Liver (tissue), 9 donors: ENCODE data around the gene AFF2. TPM values are rescaled to one million over a fixed set of nuclear protein-coding genes. Genes with fewer than 3 reads are reported as not detected.

Experiments
- DNase-seq: peaks from one replicate; pipeline ENCODE4 v3.0.0-alpha.2; 2017; ENCODE audit warnings: low spot score
- H3K27ac ChIP-seq, 2 donors: one replicate each; pipeline ENCODE4 v1.7.0; 2013; ENCODE audit warnings: inconsistent platforms in 2 of 2, low read length in 2 of 2, control low read depth in 1 of 2, low read depth in 1 of 2, mild to moderate bottlenecking in 1 of 2
- H3K27me3 ChIP-seq, 4 donors: one replicate each; pipeline versions ENCODE4 v1.6.1 to v1.7.0; 2013; ENCODE audit warnings: low read length in 3 of 4, inconsistent platforms in 1 of 4, mild to moderate bottlenecking in 1 of 4, moderate library complexity in 1 of 4; ENCODE audit not compliant: control insufficient read depth in 4 of 4, insufficient read depth in 4 of 4
- H3K36me3 ChIP-seq, 4 donors: one replicate each; pipeline versions ENCODE4 v1.6.1 to v1.7.0; 2013; ENCODE audit warnings: low read length in 3 of 4, mild to moderate bottlenecking in 3 of 4, low read depth in 1 of 4, moderate library complexity in 1 of 4; ENCODE audit not compliant: control insufficient read depth in 4 of 4, insufficient read depth in 3 of 4
- H3K4me1 ChIP-seq, 4 donors: one replicate each; pipeline versions ENCODE4 v1.6.1 to v1.7.0; 2013; ENCODE audit warnings: low read length in 3 of 4, mild to moderate bottlenecking in 3 of 4, moderate library complexity in 1 of 4; ENCODE audit not compliant: control insufficient read depth in 4 of 4, insufficient read depth in 4 of 4
- H3K4me3 ChIP-seq, 3 donors: one replicate each; pipeline versions ENCODE4 v1.6.1 to v1.7.0; 2013; ENCODE audit warnings: low read length in 3 of 3, control low read depth in 1 of 3, low read depth in 1 of 3, mild to moderate bottlenecking in 1 of 3
- H3K9ac ChIP-seq, 2 donors: one replicate each; pipeline ENCODE4 v1.7.0; 2013; ENCODE audit warnings: low read length in 2 of 2, mild to moderate bottlenecking in 2 of 2, moderate library complexity in 2 of 2, control low read depth in 1 of 2, low read depth in 1 of 2
- H3K9me3 ChIP-seq, 4 donors: one replicate each; pipeline versions ENCODE4 v1.6.1 to v1.7.0; 2013; ENCODE audit warnings: low read length in 3 of 4; ENCODE audit not compliant: control insufficient read depth in 4 of 4
- EGR1 ChIP-seq, 2 donors: IDR thresholded peaks; 2 replicates each; pipeline ENCODE4 v1.6.1; 2016 to 2018; ENCODE audit warnings: antibody characterized with exemption in 2 of 2, low read depth in 2 of 2
- FOXA1 ChIP-seq: IDR thresholded peaks from 2 replicates; pipeline ENCODE4 v1.6.1; 2016; ENCODE audit warnings: antibody characterized with exemption
- GABPA ChIP-seq, 2 donors: IDR thresholded peaks in 1 of 2; conservative IDR thresholded peaks in 1 of 2; 2 replicates each; pipeline ENCODE4 v1.6.1; 2016; ENCODE audit warnings: antibody characterized with exemption in 2 of 2, mild to moderate bottlenecking in 1 of 2, moderate library complexity in 1 of 2
- HNF4A ChIP-seq, 2 donors: conservative IDR thresholded peaks; 2 replicates each; pipeline ENCODE4 v1.6.1; 2016; ENCODE audit warnings: antibody characterized with exemption in 2 of 2, mild to moderate bottlenecking in 2 of 2
- HNF4G ChIP-seq: IDR thresholded peaks from 2 replicates; pipeline ENCODE4 v1.6.1; 2016; ENCODE audit warnings: antibody characterized with exemption
- JUND ChIP-seq, 2 donors: IDR thresholded peaks; 2 replicates each; pipeline ENCODE4 v1.6.1; 2016; ENCODE audit warnings: antibody characterized with exemption in 2 of 2
- NR2F2 ChIP-seq: IDR thresholded peaks from 2 replicates; pipeline ENCODE4 v1.6.1; 2016; ENCODE audit warnings: antibody characterized with exemption
- RAD21 ChIP-seq, 2 donors: IDR thresholded peaks; 2 replicates each; pipeline ENCODE4 v1.6.1; 2016; ENCODE audit warnings: antibody characterized with exemption in 2 of 2, mild to moderate bottlenecking in 2 of 2
- RXRA ChIP-seq, 2 donors: IDR thresholded peaks; 2 replicates each; pipeline ENCODE4 v1.6.1; 2017 to 2018; ENCODE audit warnings: antibody characterized with exemption in 2 of 2, mild to moderate bottlenecking in 1 of 2
- SP1 ChIP-seq: IDR thresholded peaks from 2 replicates; pipeline ENCODE4 v1.6.1; 2018; ENCODE audit warnings: antibody characterized with exemption, mild to moderate bottlenecking
- TAF1 ChIP-seq: conservative IDR thresholded peaks from 2 replicates; pipeline ENCODE4 v1.6.1; 2016; ENCODE audit warnings: antibody characterized with exemption, mild to moderate bottlenecking
- YY1 ChIP-seq: IDR thresholded peaks from 2 replicates; pipeline ENCODE4 v1.6.1; 2016; ENCODE audit warnings: antibody characterized with exemption, mild to moderate bottlenecking
- WGBS: extraction: QIAGEN DNeasy Blood & Tissue Kit; methylation state at CpG from one replicate; pipeline ENCODE4 v1.1.7; 2013; 5-methylcytosine and 5-hydroxymethylcytosine counted together
- polyA plus RNA-seq, 2 donors: library from polyadenylated mRNA; stranded (reverse) in 1 of 2; unstranded in 1 of 2; fragments of 200-250 nt in 1 of 2; fragments of >200 nt in 1 of 2; fragmentation: Nextera tagmentation in 1 of 2; extraction: Ambion mirVana in 1 of 2; gene quantifications; one replicate each; pipeline versions ENCODE4 v1.2.1 to v1.2.3, GENCODE V29; 2013 to 2015
- total RNA-seq, 2 donors: library from RNA; depleted of rRNA; stranded (reverse); fragments of >200 nt; gene quantifications; one replicate each; pipeline ENCODE4 v1.2.3, GENCODE V29; 2014
- TF ChIP-seq, protein P1 (sequence below): fragments of 150-350 bp; IDR thresholded peaks from 2 replicates; pipeline ENCODE4 v1.5.1; 2017; ENCODE audit warnings: improper control_type of control experiment, low read depth, low read length; ENCODE audit not compliant: missing input control
- TF ChIP-seq, protein P2 (sequence below): IDR thresholded peaks from 2 replicates; pipeline ENCODE4 v1.6.1; 2016; ENCODE audit warnings: antibody characterized with exemption
- TF ChIP-seq, protein P3 (sequence below): IDR thresholded peaks from 2 replicates; pipeline ENCODE4 v1.6.1; 2016; ENCODE audit warnings: antibody characterized with exemption
- TF ChIP-seq, protein P4 (sequence below): IDR thresholded peaks from 2 replicates; pipeline ENCODE4 v1.6.1; 2016; ENCODE audit warnings: antibody characterized with exemption
- TF ChIP-seq, protein P5 (sequence below): IDR thresholded peaks from 2 replicates; pipeline ENCODE4 v1.6.1; 2016; ENCODE audit warnings: antibody characterized with exemption, mild to moderate bottlenecking
- donor health status: healthy.
- donor health status: healthy.
- donor health status: healthy.
- donor health status: healthy.
- donor health status: healthy.

Gene AFF2
- total and polyA plus RNA-seq, 4 donors = 0.01 to 1.6 (median 0.50) TPM; not detected in 1

DNA sequence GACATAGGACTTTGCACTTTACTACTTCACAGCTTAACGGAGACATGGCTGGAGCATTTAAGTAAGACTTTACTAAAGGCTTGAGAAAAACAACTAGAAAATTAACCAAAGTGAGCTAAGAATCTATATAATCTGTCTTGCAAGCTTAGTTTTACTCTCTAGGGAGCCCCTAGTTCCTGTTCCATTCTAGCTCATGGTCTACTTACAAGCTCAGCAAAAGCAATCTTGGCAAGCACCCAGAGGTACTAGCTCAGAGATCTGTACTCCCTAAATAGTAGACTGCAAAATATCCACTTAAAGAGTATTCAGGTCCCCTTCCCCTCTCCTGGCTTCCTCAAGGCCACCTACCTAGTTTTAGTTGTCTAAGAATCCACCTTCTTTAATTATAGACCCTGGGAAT lies 535.7 kb downstream of the AFF2 start (continued):
- TF ChIP-seq, protein P1, sequence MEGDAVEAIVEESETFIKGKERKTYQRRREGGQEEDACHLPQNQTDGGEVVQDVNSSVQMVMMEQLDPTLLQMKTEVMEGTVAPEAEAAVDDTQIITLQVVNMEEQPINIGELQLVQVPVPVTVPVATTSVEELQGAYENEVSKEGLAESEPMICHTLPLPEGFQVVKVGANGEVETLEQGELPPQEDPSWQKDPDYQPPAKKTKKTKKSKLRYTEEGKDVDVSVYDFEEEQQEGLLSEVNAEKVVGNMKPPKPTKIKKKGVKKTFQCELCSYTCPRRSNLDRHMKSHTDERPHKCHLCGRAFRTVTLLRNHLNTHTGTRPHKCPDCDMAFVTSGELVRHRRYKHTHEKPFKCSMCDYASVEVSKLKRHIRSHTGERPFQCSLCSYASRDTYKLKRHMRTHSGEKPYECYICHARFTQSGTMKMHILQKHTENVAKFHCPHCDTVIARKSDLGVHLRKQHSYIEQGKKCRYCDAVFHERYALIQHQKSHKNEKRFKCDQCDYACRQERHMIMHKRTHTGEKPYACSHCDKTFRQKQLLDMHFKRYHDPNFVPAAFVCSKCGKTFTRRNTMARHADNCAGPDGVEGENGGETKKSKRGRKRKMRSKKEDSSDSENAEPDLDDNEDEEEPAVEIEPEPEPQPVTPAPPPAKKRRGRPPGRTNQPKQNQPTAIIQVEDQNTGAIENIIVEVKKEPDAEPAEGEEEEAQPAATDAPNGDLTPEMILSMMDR = no peak
- no peak for TF ChIP-seq RAD21 (IDR thresholded peaks at IDR 0.05)
- TF ChIP-seq EGR1 (IDR thresholded peaks at IDR 0.05; ENCODE audit: low read depth in 2 of 2) = no peak

DNA sequence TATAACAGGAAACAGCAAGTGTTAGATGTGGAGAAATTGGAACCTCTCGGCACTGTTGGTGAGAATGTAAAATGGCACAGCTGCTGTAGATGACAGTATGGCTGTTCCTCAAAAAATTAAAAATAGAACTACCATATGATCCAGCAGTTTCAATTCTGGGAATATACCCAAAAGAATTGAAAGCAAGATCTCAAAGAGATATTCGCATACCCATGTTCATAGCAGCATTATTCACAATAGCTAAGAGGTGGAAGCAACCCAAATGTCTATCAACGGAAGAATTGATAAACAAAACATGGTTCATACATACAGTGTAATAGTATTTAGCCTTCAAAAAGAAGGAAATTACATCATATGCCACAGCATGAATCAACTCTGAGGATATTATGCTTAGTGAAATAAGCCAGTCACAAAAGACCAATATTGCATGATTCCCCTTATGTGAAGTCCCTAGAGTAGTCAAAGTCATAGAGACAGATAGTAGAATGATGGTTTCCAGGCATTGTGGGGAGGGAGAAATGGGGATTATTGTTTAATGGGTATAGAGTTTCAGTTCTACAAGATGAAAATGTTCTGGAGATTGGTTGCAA lies 537.0 kb downstream of the AFF2 start:
- Histone ChIP-seq H3K27ac (no peak overlapping the region), H3K36me3 (no peaks in the 10 kb centered on the region), H3K27me3 (no peaks in the 10 kb centered on the region), H3K4me3 (no peak overlapping the region), H3K9me3 (peaks cover 0 to 2% (median 0%) of the 10 kb centered on the region in 4 donors), H3K9ac (no peak overlapping the region), H3K4me1 (no peaks in the 10 kb centered on the region)
- DNase-seq = no peak
- TF ChIP-seq, protein P1 = no peak
- TF ChIP-seq JUND (IDR thresholded peaks at IDR 0.05) = no peak
- TF ChIP-seq, protein P2, sequence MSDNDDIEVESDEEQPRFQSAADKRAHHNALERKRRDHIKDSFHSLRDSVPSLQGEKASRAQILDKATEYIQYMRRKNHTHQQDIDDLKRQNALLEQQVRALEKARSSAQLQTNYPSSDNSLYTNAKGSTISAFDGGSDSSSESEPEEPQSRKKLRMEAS = no peak
- TF ChIP-seq SP1 = no peak
- TF ChIP-seq NR2F2 = no peak
- no peak for TF ChIP-seq HNF4G
- TF ChIP-seq RXRA (IDR thresholded peaks at IDR 0.05) = no peak
- WGBS = 80% methylated on average over 3 of the region's 3 CpGs

DNA sequence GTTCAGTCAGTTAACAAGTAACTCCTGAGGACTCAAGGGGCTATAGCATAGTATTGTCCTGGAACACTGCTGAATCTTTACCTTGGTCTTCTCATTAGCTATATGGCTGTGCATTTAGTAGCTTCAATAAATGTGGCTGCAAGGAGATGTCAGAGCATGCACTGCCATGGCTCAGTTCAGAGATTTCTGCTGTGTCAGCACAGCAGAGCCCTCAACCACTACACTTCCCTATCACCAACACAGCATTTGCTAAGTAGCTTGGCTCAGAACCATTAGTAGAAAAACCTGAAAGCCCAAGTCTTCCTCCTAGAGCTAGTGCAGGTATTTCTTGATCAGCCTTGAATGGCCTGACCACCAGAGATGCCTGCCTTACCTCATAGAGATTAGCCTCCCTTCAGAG lies 538.6 kb downstream of the AFF2 start:
- DNase-seq = no peak
- no peaks in the 10 kb centered on the region for H3K4me1 ChIP-seq
- no peaks in the 10 kb centered on the region for H3K36me3 ChIP-seq
- no peak overlapping the region for H3K4me3 ChIP-seq
- no peaks in the 10 kb centered on the region for H3K27me3 ChIP-seq
- no peak overlapping the region for H3K9ac ChIP-seq
- H3K9me3 ChIP-seq = peaks cover 0 to 2% (median 0%) of the 10 kb centered on the region in 4 donors
- no peak overlapping the region for H3K27ac ChIP-seq
- TF ChIP-seq TAF1 = no peak
- no peak for TF ChIP-seq JUND (IDR thresholded peaks at IDR 0.05)
- TF ChIP-seq, protein P3, sequence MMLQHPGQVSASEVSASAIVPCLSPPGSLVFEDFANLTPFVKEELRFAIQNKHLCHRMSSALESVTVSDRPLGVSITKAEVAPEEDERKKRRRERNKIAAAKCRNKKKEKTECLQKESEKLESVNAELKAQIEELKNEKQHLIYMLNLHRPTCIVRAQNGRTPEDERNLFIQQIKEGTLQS = no peak
- no peak for TF ChIP-seq EGR1 (IDR thresholded peaks at IDR 0.05; ENCODE audit: low read depth in 2 of 2)
- TF ChIP-seq, protein P2 = no peak
- TF ChIP-seq YY1 = no peak
- TF ChIP-seq, protein P4, sequence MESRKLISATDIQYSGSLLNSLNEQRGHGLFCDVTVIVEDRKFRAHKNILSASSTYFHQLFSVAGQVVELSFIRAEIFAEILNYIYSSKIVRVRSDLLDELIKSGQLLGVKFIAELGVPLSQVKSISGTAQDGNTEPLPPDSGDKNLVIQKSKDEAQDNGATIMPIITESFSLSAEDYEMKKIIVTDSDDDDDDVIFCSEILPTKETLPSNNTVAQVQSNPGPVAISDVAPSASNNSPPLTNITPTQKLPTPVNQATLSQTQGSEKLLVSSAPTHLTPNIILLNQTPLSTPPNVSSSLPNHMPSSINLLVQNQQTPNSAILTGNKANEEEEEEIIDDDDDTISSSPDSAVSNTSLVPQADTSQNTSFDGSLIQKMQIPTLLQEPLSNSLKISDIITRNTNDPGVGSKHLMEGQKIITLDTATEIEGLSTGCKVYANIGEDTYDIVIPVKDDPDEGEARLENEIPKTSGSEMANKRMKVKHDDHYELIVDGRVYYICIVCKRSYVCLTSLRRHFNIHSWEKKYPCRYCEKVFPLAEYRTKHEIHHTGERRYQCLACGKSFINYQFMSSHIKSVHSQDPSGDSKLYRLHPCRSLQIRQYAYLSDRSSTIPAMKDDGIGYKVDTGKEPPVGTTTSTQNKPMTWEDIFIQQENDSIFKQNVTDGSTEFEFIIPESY = no peak
- TF ChIP-seq, protein P1 = no peak
- TF ChIP-seq, protein P5, sequence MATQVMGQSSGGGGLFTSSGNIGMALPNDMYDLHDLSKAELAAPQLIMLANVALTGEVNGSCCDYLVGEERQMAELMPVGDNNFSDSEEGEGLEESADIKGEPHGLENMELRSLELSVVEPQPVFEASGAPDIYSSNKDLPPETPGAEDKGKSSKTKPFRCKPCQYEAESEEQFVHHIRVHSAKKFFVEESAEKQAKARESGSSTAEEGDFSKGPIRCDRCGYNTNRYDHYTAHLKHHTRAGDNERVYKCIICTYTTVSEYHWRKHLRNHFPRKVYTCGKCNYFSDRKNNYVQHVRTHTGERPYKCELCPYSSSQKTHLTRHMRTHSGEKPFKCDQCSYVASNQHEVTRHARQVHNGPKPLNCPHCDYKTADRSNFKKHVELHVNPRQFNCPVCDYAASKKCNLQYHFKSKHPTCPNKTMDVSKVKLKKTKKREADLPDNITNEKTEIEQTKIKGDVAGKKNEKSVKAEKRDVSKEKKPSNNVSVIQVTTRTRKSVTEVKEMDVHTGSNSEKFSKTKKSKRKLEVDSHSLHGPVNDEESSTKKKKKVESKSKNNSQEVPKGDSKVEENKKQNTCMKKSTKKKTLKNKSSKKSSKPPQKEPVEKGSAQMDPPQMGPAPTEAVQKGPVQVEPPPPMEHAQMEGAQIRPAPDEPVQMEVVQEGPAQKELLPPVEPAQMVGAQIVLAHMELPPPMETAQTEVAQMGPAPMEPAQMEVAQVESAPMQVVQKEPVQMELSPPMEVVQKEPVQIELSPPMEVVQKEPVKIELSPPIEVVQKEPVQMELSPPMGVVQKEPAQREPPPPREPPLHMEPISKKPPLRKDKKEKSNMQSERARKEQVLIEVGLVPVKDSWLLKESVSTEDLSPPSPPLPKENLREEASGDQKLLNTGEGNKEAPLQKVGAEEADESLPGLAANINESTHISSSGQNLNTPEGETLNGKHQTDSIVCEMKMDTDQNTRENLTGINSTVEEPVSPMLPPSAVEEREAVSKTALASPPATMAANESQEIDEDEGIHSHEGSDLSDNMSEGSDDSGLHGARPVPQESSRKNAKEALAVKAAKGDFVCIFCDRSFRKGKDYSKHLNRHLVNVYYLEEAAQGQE = no peak
- no peak for TF ChIP-seq NR2F2
- TF ChIP-seq HNF4A (conservative IDR thresholded peaks at IDR 0.05) = no peak
- no peak for TF ChIP-seq GABPA (IDR thresholded peaks at IDR 0.05 in 1 of 2, conservative IDR thresholded peaks at IDR 0.05 in 1 of 2)
- no peak for TF ChIP-seq HNF4G
- TF ChIP-seq FOXA1 = no peak
